Measurements from ENCODE around the gene CDK19.

The CDK19 gene

GRCh38 chr6:110714143-110714542 is 101.1 kb downstream of the CDK19 start:
- Histone ChIP-seq H3K27me3 (ENCODE audit: control insufficient read depth in 2 of 2, insufficient read depth in 2 of 2, low read length in 2 of 2) (no peaks in the 10 kb centered on the region), H3K27ac (ENCODE audit: low read depth in 2 of 2, low read length in 2 of 2) (no peak overlapping the region), H3K9me3 (ENCODE audit: control insufficient read depth in 2 of 2, low read length in 2 of 2) (no peaks in the 10 kb centered on the region), H3K36me3 (ENCODE audit: control insufficient read depth in 2 of 2, insufficient read depth in 2 of 2, low read length in 2 of 2) (no peaks in the 10 kb centered on the region), H3K9ac (ENCODE audit: low read depth in 1 of 2, low read length in 2 of 2) (no peak overlapping the region), H3K4me1 (ENCODE audit: control insufficient read depth in 2 of 2, insufficient read depth in 2 of 2, low read length in 2 of 2) (no peaks in the 10 kb centered on the region), H3K4me3 (ENCODE audit: low read length in 2 of 2) (no peak overlapping the region)

- H3K27me3 ChIP-seq (ENCODE audit: control insufficient read depth in 2 of 2, insufficient read depth in 2 of 2, low read length in 2 of 2): no peaks in the 10 kb centered on the region
- H3K4me3 ChIP-seq (ENCODE audit: low read length in 2 of 2): no peak overlapping the region
- H3K27ac ChIP-seq (ENCODE audit: low read depth in 2 of 2, low read length in 2 of 2): no peak overlapping the region
- H3K36me3 ChIP-seq (ENCODE audit: control insufficient read depth in 2 of 2, insufficient read depth in 2 of 2, low read length in 2 of 2): no peaks in the 10 kb centered on the region
- H3K4me1 ChIP-seq (ENCODE audit: control insufficient read depth in 2 of 2, insufficient read depth in 2 of 2, low read length in 2 of 2): no peaks in the 10 kb centered on the region
- no peak overlapping the region for H3K9ac ChIP-seq (ENCODE audit: low read depth in 1 of 2, low read length in 2 of 2)
- no peaks in the 10 kb centered on the region for H3K9me3 ChIP-seq (ENCODE audit: control insufficient read depth in 2 of 2, low read length in 2 of 2)
These were observed 103.0 kb downstream of the CDK19 start for GRCh38 chr6:110712238-110712637.

GRCh38 chr6:110710115-110710514 is 105.2 kb downstream of the CDK19 start:
- Histone ChIP-seq H3K27ac (ENCODE audit: low read depth in 2 of 2, low read length in 2 of 2) (no peak overlapping the region), H3K36me3 (ENCODE audit: control insufficient read depth in 2 of 2, insufficient read depth in 2 of 2, low read length in 2 of 2) (no peaks in the 10 kb centered on the region), H3K4me3 (ENCODE audit: low read length in 2 of 2) (no peak overlapping the region), H3K27me3 (ENCODE audit: control insufficient read depth in 2 of 2, insufficient read depth in 2 of 2, low read length in 2 of 2) (no peaks in the 10 kb centered on the region), H3K4me1 (ENCODE audit: control insufficient read depth in 2 of 2, insufficient read depth in 2 of 2, low read length in 2 of 2) (no peaks in the 10 kb centered on the region), H3K9ac (ENCODE audit: low read depth in 1 of 2, low read length in 2 of 2) (no peak overlapping the region), H3K9me3 (ENCODE audit: control insufficient read depth in 2 of 2, low read length in 2 of 2) (no peaks in the 10 kb centered on the region)

- Histone ChIP-seq H3K9ac (ENCODE audit: low read depth in 1 of 2, low read length in 2 of 2) (no peak overlapping the region), H3K4me1 (ENCODE audit: control insufficient read depth in 2 of 2, insufficient read depth in 2 of 2, low read length in 2 of 2) (no peaks in the 10 kb centered on the region), H3K36me3 (ENCODE audit: control insufficient read depth in 2 of 2, insufficient read depth in 2 of 2, low read length in 2 of 2) (no peaks in the 10 kb centered on the region), H3K27me3 (ENCODE audit: control insufficient read depth in 2 of 2, insufficient read depth in 2 of 2, low read length in 2 of 2) (no peaks in the 10 kb centered on the region), H3K4me3 (ENCODE audit: low read length in 2 of 2) (no peak overlapping the region), H3K9me3 (ENCODE audit: control insufficient read depth in 2 of 2, low read length in 2 of 2) (no peaks in the 10 kb centered on the region), H3K27ac (ENCODE audit: low read depth in 2 of 2, low read length in 2 of 2) (no peak overlapping the region)
These were observed 106.8 kb downstream of the CDK19 start for GRCh38 chr6:110708295-110708950.

GRCh38 chr6:110705543-110705942 is 109.7 kb downstream of the CDK19 start:
- H3K36me3 ChIP-seq (ENCODE audit: control insufficient read depth in 2 of 2, insufficient read depth in 2 of 2, low read length in 2 of 2): no peaks in the 10 kb centered on the region
- no peaks in the 10 kb centered on the region for H3K27me3 ChIP-seq (ENCODE audit: control insufficient read depth in 2 of 2, insufficient read depth in 2 of 2, low read length in 2 of 2)
- no peak overlapping the region for H3K9ac ChIP-seq (ENCODE audit: low read depth in 1 of 2, low read length in 2 of 2)
- no peaks in the 10 kb centered on the region for H3K4me1 ChIP-seq (ENCODE audit: control insufficient read depth in 2 of 2, insufficient read depth in 2 of 2, low read length in 2 of 2)
- H3K4me3 ChIP-seq (ENCODE audit: low read length in 2 of 2): no peak overlapping the region
- no peaks in the 10 kb centered on the region for H3K9me3 ChIP-seq (ENCODE audit: control insufficient read depth in 2 of 2, low read length in 2 of 2)
- H3K27ac ChIP-seq (ENCODE audit: low read depth in 2 of 2, low read length in 2 of 2): no peak overlapping the region

GRCh38 chr6:110703906-110704594 is 111.2 kb downstream of the CDK19 start:
- Histone ChIP-seq H3K27ac (ENCODE audit: low read depth in 2 of 2, low read length in 2 of 2) (no peak overlapping the region), H3K9ac (ENCODE audit: low read depth in 1 of 2, low read length in 2 of 2) (no peak overlapping the region), H3K4me1 (ENCODE audit: control insufficient read depth in 2 of 2, insufficient read depth in 2 of 2, low read length in 2 of 2) (no peaks in the 10 kb centered on the region), H3K27me3 (ENCODE audit: control insufficient read depth in 2 of 2, insufficient read depth in 2 of 2, low read length in 2 of 2) (no peaks in the 10 kb centered on the region), H3K9me3 (ENCODE audit: control insufficient read depth in 2 of 2, low read length in 2 of 2) (no peaks in the 10 kb centered on the region), H3K36me3 (ENCODE audit: control insufficient read depth in 2 of 2, insufficient read depth in 2 of 2, low read length in 2 of 2) (no peaks in the 10 kb centered on the region), H3K4me3 (ENCODE audit: low read length in 2 of 2) (no peak overlapping the region)

- no peak overlapping the region for H3K27ac ChIP-seq (ENCODE audit: low read depth in 2 of 2, low read length in 2 of 2)
These were observed 112.0 kb downstream of the CDK19 start for GRCh38 chr6:110703010-110703905.

GRCh38 chr6:110699780-110700179 is 115.5 kb downstream of the CDK19 start:
- H3K36me3 ChIP-seq (ENCODE audit: control insufficient read depth in 2 of 2, insufficient read depth in 2 of 2, low read length in 2 of 2): no peaks in the 10 kb centered on the region
- no peak overlapping the region for H3K27ac ChIP-seq (ENCODE audit: low read depth in 2 of 2, low read length in 2 of 2)
- H3K9ac ChIP-seq (ENCODE audit: low read depth in 1 of 2, low read length in 2 of 2): no peak overlapping the region
- no peak overlapping the region for H3K4me3 ChIP-seq (ENCODE audit: low read length in 2 of 2)
- H3K27me3 ChIP-seq (ENCODE audit: control insufficient read depth in 2 of 2, insufficient read depth in 2 of 2, low read length in 2 of 2): no peaks in the 10 kb centered on the region
- no peaks in the 10 kb centered on the region for H3K9me3 ChIP-seq (ENCODE audit: control insufficient read depth in 2 of 2, low read length in 2 of 2)
- no peaks in the 10 kb centered on the region for H3K4me1 ChIP-seq (ENCODE audit: control insufficient read depth in 2 of 2, insufficient read depth in 2 of 2, low read length in 2 of 2)

More at GRCh38 chr6:110703010-110703905, 112.0 kb downstream of the CDK19 start:
- Histone ChIP-seq H3K4me1 (ENCODE audit: control insufficient read depth in 2 of 2, insufficient read depth in 2 of 2, low read length in 2 of 2) (no peaks in the 10 kb centered on the region), H3K36me3 (ENCODE audit: control insufficient read depth in 2 of 2, insufficient read depth in 2 of 2, low read length in 2 of 2) (no peaks in the 10 kb centered on the region), H3K4me3 (ENCODE audit: low read length in 2 of 2) (no peak overlapping the region), H3K9me3 (ENCODE audit: control insufficient read depth in 2 of 2, low read length in 2 of 2) (no peaks in the 10 kb centered on the region), H3K27me3 (ENCODE audit: control insufficient read depth in 2 of 2, insufficient read depth in 2 of 2, low read length in 2 of 2) (no peaks in the 10 kb centered on the region), H3K9ac (ENCODE audit: low read depth in 1 of 2, low read length in 2 of 2) (no peak overlapping the region)

GRCh38 chr6:110693994-110694393 is 121.3 kb downstream of the CDK19 start:
- H3K4me1 ChIP-seq (ENCODE audit: control insufficient read depth in 2 of 2, insufficient read depth in 2 of 2, low read length in 2 of 2): peaks cover 1 to 3% of the 10 kb centered on the region in 2 donors
- no peaks in the 10 kb centered on the region for H3K36me3 ChIP-seq (ENCODE audit: control insufficient read depth in 2 of 2, insufficient read depth in 2 of 2, low read length in 2 of 2)
- H3K27me3 ChIP-seq (ENCODE audit: control insufficient read depth in 2 of 2, insufficient read depth in 2 of 2, low read length in 2 of 2): no peaks in the 10 kb centered on the region
- no peak overlapping the region for H3K27ac ChIP-seq (ENCODE audit: low read depth in 2 of 2, low read length in 2 of 2)
- no peaks in the 10 kb centered on the region for H3K9me3 ChIP-seq (ENCODE audit: control insufficient read depth in 2 of 2, low read length in 2 of 2)
- H3K9ac ChIP-seq (ENCODE audit: low read depth in 1 of 2, low read length in 2 of 2): no peak overlapping the region
- no peak overlapping the region for H3K4me3 ChIP-seq (ENCODE audit: low read length in 2 of 2)

GRCh38 chr6:110693296-110693695 is 122.0 kb downstream of the CDK19 start:
- no peaks in the 10 kb centered on the region for H3K9me3 ChIP-seq (ENCODE audit: control insufficient read depth in 2 of 2, low read length in 2 of 2)
- no peak overlapping the region for H3K27ac ChIP-seq (ENCODE audit: low read depth in 2 of 2, low read length in 2 of 2)
- peaks cover 4 to 8% of the 10 kb centered on the region in 2 donors for H3K4me1 ChIP-seq (ENCODE audit: control insufficient read depth in 2 of 2, insufficient read depth in 2 of 2, low read length in 2 of 2)
- no peak overlapping the region for H3K9ac ChIP-seq (ENCODE audit: low read depth in 1 of 2, low read length in 2 of 2)
- H3K27me3 ChIP-seq (ENCODE audit: control insufficient read depth in 2 of 2, insufficient read depth in 2 of 2, low read length in 2 of 2): no peaks in the 10 kb centered on the region
- no peak overlapping the region for H3K4me3 ChIP-seq (ENCODE audit: low read length in 2 of 2)
- no peaks in the 10 kb centered on the region for H3K36me3 ChIP-seq (ENCODE audit: control insufficient read depth in 2 of 2, insufficient read depth in 2 of 2, low read length in 2 of 2)
